Retina (tissue), 1 donor: Measurements from ENCODE around the gene SLC25A39.

Experiments
- DNase-seq: peaks from one replicate; pipeline ENCODE4 v3.0.0-alpha.2; 2016

SLC25A39 gene

DNA sequence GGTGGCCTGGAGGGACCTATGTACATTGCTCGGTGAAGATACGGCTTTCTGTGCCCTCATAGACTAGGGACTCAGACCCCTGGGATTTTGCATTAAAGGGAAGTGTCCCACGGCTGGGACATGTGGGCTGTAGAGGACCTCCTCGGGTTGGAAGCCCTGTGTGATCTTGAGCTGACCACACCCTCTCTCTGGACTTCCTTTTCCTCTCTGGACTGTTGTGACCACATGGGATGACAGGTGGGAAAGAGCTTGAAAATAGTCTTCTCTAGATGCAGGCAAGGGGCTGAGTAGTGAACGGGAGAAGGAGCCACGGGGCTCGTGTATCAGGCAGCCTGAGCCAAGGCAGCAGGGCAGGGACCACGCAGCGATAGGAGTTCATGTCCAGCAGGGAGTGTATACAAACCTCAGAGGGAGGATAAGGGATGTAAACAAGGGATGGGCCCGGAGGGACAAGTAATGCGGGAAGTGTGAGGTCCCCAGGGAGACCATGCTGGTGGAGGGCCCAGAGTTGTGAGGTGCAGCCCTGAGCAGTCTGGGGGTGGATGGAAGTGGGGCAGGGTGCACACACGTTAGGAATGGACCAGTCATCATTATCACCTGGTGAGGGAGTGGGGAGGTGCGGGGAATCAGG lies 52.2 kb downstream of the SLC25A39 start:
- DNase-seq, result no peak
